GM18498 (cell line): Measurements from ENCODE around the gene RARRES1.
"Not testable (repeated sequence)": the region's sequence is repeated elsewhere in the genome, so short reads cannot be mapped to it uniquely, and the experiment has no call there.

ENCODE experiments used
- ATAC-seq: cut with Tn5 transposase; IDR thresholded peaks from one replicate; pipeline ENCODE4 v1.9.1; 2021; ENCODE audit warnings: mild to moderate bottlenecking, moderate library complexity; ENCODE audit not compliant: unreplicated experiment

The RARRES1 gene

GRCh38 chr3:158701420-158702065 lies 30.7 kb downstream of the RARRES1 start:
- no peak for ATAC-seq

- no peak for ATAC-seq
These were observed 31.7 kb downstream of the RARRES1 start for GRCh38 chr3:158700559-158700958.

GRCh38 chr3:158696618-158697017 lies 35.6 kb downstream of the RARRES1 start:
- no peak for ATAC-seq

- not testable (repeated sequence) for ATAC-seq
These were observed 38.3 kb downstream of the RARRES1 start for GRCh38 chr3:158693866-158694456.

GRCh38 chr3:158685159-158685558 lies 47.1 kb downstream of the RARRES1 start:
- no peak for ATAC-seq

GRCh38 chr3:158683230-158683962 lies 48.9 kb downstream of the RARRES1 start:
- no peak for ATAC-seq

GRCh38 chr3:158680861-158681260 lies 51.4 kb downstream of the RARRES1 start:
- no peak for ATAC-seq

GRCh38 chr3:158679547-158680000 lies 52.7 kb downstream of the RARRES1 start:
- ATAC-seq = no peak

- no peak for ATAC-seq
These were observed 53.6 kb downstream of the RARRES1 start for GRCh38 chr3:158678687-158679086.

GRCh38 chr3:158672215-158673176 lies 59.8 kb downstream of the RARRES1 start, which contains the start of gene LXN:
LXN (minus strand) TSS chr3:158672648; CDS start chr3:158672478, 170 bp downstream.
- ATAC-seq = peak; percentile 100

GRCh38 chr3:158671821-158672214 lies 60.4 kb downstream of the RARRES1 start:
- ATAC-seq = no peak

GRCh38 chr3:158668506-158668905 lies 63.8 kb downstream of the RARRES1 start:
- ATAC-seq = no peak

GRCh38 chr3:158666416-158666815 lies 65.8 kb downstream of the RARRES1 start:
- ATAC-seq = no peak

GRCh38 chr3:158663832-158664231 lies 68.4 kb downstream of the RARRES1 start:
- no peak for ATAC-seq

- no peak for ATAC-seq
These were observed 69.0 kb downstream of the RARRES1 start for GRCh38 chr3:158663246-158663645.

- ATAC-seq = no peak
These were observed 71.5 kb downstream of the RARRES1 start for GRCh38 chr3:158660711-158661110.

GRCh38 chr3:158659454-158660237 lies 72.6 kb downstream of the RARRES1 start:
- peak; percentile 84 for ATAC-seq

GRCh38 chr3:158658889-158659288 lies 73.4 kb downstream of the RARRES1 start:
- no peak for ATAC-seq

GRCh38 chr3:158652463-158652862 lies 79.8 kb downstream of the RARRES1 start:
- ATAC-seq = no peak

GRCh38 chr3:158651192-158651591 lies 81.1 kb downstream of the RARRES1 start:
- ATAC-seq = no peak
